Activated naive CD4-positive, alpha-beta T cell treated with anti-CD3 and anti-CD28 coated beads for 36 hours (primary cell): Measurements from ENCODE around the gene SCN8A. TPM values are rescaled to one million over a fixed set of nuclear protein-coding genes. Genes with fewer than 3 reads are reported as not detected.

Experiments used
- CTCF ChIA-PET: fragments of 350-600 bp; sonication (Branson Sonifier 250); formaldehyde crosslinking; loops from one replicate; lab custom pipeline; 2021; ENCODE audit warnings: antibody characterized with exemption; lab: Charles Lee
- DNase-seq: peaks from one replicate; pipeline ENCODE4 v3.0.0-alpha.2; 2020
- H3K27ac Mint-ChIP-seq: one replicate; pipeline ENCODE4 v1.8.0; 2021; ENCODE audit warnings: mild to moderate bottlenecking, mixed read lengths
- H3K27me3 Mint-ChIP-seq: one replicate; pipeline ENCODE4 v1.8.0; 2021; ENCODE audit warnings: low read depth, mixed read lengths
- H3K36me3 Mint-ChIP-seq: one replicate; pipeline ENCODE4 v1.8.0; 2021; ENCODE audit warnings: low read depth, mixed read lengths
- H3K4me1 Mint-ChIP-seq: one replicate; pipeline ENCODE4 v1.8.0; 2021; ENCODE audit warnings: low read depth, mixed read lengths
- H3K4me3 Mint-ChIP-seq: one replicate; pipeline ENCODE4 v1.8.0; 2021; ENCODE audit warnings: mild to moderate bottlenecking, moderate library complexity, mixed read lengths
- H3K9me3 Mint-ChIP-seq: one replicate; pipeline ENCODE4 v1.8.0; 2021; ENCODE audit warnings: mixed read lengths
- intact Hi-C: fragments of 100-400 bp; cut with micrococcal nuclease; formaldehyde crosslinking; loops from one replicate; pipeline ENCODE4 v1.15.1; 2023
- total RNA-seq, 2 experiments: library from RNA; stranded (reverse); gene quantifications; one replicate each; pipeline ENCODE4 v1.2.3, GENCODE V29; 2021

Gene SCN8A
- total RNA-seq, 2 experiments from 2014 or later: 0.42 to 0.50 TPM

DNA sequence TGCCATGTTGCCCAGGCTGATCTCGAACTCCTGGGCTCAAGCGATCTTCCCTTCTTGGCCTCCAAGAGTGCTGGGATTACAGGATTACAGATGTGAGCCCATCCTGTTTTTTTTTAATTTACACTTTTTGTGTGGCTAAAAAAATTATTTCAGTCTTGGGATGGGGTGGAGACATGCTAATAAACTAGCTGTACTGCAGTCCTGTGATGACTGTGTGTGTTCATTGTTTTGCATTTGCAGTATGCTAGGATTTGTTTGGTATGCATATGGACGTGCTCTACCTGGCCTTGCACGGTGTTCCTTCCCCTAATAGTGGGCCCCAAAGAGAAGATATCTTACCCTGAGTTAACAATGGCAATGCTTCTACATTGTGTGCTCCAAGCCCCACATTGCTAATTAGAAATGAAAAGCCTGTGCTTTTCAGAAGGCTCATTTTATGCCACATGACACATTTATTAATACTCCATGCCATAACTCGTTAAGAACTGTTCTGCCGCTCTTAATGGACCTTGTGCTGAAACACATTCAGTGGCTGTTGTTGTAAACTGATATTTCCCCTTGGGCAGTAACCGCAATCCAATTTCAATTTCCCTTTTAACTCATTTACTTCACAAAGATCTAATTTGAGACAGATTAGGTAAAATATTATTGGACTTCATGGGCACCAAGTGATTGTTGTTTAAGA lies 86.4 kb downstream of the SCN8A start:
- H3K4me1 Mint-ChIP-seq: no peaks in the 10 kb centered on the region
- H3K27me3 Mint-ChIP-seq: no peaks in the 10 kb centered on the region
- no peaks in the 10 kb centered on the region for H3K36me3 Mint-ChIP-seq
- no peak overlapping the region for H3K4me3 Mint-ChIP-seq
- no peak for DNase-seq
- no peak overlapping the region for H3K27ac Mint-ChIP-seq
- CTCF ChIA-PET: interaction anchor here (0.5 to 2.5 kb wide), 4 partner anchors 10 to 256 kb away, joined by 3 to 11 read pairs (median 3); no protein-coding TSS in a partner anchor
- intact Hi-C loops: loop anchor here (10.0 kb wide), 1 partner anchor 197 kb away; no protein-coding TSS in a partner anchor
- no peaks in the 10 kb centered on the region for H3K9me3 Mint-ChIP-seq

DNA sequence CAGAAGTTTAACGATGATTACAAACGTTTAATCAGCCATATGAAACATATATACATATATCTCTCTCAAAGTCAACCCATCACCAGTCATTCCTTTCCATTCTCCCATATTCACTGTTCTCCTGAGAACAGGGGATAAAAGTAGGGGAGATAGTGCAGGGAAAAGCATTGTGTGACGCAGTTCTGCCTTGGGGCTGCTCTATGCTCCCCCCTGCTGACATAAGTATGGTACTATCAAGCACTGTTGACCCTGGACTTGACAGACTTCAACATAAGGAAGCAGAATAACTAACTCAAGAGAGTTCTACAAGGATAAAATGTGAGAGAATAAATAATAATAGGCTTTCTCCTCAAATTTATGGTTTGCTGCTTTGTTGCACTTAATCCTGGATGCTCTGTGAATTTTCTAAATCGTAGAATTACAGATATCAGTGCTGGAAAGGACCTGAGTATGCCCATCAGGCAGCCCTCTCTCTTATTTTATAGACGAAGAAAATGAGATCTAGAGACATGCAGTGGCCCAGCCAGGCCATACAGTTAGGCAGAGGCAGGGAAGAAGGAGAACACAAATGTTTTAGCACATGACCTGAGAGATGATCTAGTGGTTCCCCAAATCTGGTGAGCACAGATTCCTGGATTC lies 87.2 kb downstream of the SCN8A start:
- H3K4me1 Mint-ChIP-seq: no peaks in the 10 kb centered on the region
- no peak overlapping the region for H3K4me3 Mint-ChIP-seq
- peak; percentile 30 for DNase-seq
- CTCF ChIA-PET: interaction anchor here (1.3 to 2.5 kb wide), 7 partner anchors 9 to 259 kb away, joined by 3 to 11 read pairs (median 5); no protein-coding TSS in a partner anchor
- intact Hi-C loops: loop anchor here (1.0 to 10.0 kb wide), 2 partner anchors 197 to 257 kb away; no protein-coding TSS in a partner anchor
- H3K36me3 Mint-ChIP-seq: no peaks in the 10 kb centered on the region
- H3K27ac Mint-ChIP-seq: no peak overlapping the region
- H3K27me3 Mint-ChIP-seq: no peaks in the 10 kb centered on the region
- H3K9me3 Mint-ChIP-seq: no peaks in the 10 kb centered on the region

DNA sequence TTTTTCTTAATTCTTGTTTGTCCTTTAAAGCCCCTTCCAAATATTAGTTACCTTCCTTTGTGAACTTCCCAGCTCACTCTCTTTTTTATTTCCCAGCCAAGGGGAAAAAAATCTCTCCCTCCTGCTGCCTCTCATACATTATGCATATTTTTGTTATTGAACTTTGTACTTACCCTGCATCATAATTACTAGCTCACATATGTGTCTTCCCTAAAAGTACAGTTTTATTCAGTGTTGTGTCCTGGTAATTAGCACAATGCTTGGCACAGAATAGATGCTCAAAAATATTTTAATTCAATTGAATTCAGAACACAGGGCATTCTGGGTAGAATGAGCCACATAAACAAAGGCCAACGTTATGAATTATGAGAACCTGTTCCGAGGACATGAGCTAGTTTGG lies 91.9 kb downstream of the SCN8A start:
- Mint-ChIP-seq H3K9me3 (no peaks in the 10 kb centered on the region), H3K27ac (no peak overlapping the region), H3K36me3 (no peaks in the 10 kb centered on the region), H3K4me1 (no peaks in the 10 kb centered on the region), H3K4me3 (no peak overlapping the region), H3K27me3 (no peaks in the 10 kb centered on the region)
- intact Hi-C loops: no loop called here
- CTCF ChIA-PET: no interaction called here
- DNase-seq: no peak

DNA sequence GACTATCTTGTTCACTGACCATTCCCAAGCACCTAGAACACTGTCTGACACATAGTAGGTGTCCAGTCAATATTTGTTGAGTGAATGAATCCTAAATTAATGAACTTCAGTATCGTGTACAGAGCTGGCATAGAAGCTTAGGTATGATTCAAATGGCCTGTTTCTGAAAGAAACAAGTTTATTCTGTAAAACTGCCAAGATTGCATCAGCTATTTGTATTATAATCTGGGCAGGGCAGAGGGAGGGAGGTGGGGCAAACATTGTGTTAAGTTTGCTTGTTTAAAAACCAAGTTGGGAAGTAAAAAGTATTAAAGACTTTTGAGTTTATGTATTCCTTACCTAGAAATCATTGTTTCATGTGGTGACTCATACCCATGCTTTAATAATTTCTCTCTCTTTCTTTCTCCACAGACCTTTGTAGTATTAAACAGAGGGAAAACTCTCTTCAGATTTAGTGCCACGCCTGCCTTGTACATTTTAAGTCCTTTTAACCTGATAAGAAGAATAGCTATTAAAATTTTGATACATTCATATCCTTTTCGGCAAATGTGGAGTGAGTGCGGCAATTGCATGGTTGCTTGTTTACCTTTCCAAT lies 92.8 kb downstream of the SCN8A start:
- intact Hi-C loops: no loop called here
- Mint-ChIP-seq H3K27me3 (no peaks in the 10 kb centered on the region), H3K9me3 (no peaks in the 10 kb centered on the region), H3K4me1 (no peaks in the 10 kb centered on the region), H3K36me3 (no peaks in the 10 kb centered on the region), H3K4me3 (no peak overlapping the region), H3K27ac (no peak overlapping the region)
- DNase-seq: no peak
- CTCF ChIA-PET: interaction anchor here (1.2 kb wide), 1 partner anchor 44 kb away, joined by 3 read pairs; no protein-coding TSS in a partner anchor

DNA sequence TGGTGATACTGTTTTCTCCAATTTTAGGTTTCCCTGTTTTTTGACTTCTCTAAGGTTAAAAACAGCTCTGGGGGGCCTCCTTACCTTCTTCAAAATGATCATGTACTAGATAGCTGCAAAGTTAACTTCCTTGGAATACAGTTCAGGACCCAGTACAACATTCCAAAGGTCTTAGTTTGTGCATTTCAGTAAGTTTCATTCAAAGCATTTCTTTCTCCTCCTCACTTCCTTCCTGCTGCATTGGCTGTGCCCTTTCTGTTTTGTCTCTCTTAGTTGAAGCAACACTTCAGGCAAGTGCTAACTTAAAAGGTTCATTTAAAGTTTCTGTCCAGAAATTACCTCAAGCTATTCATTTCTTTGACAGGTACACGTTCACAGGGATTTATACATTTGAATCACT lies 95.7 kb downstream of the SCN8A start:
- Mint-ChIP-seq H3K4me1 (no peaks in the 10 kb centered on the region), H3K27ac (no peak overlapping the region), H3K9me3 (no peaks in the 10 kb centered on the region), H3K4me3 (no peak overlapping the region), H3K27me3 (no peaks in the 10 kb centered on the region), H3K36me3 (no peaks in the 10 kb centered on the region)
- CTCF ChIA-PET: interaction anchor here (0.5 to 1.1 kb wide), 2 partner anchors 10 to 291 kb away, joined by 3 read pairs; no protein-coding TSS in a partner anchor
- no peak for DNase-seq
- intact Hi-C loops: no loop called here

DNA sequence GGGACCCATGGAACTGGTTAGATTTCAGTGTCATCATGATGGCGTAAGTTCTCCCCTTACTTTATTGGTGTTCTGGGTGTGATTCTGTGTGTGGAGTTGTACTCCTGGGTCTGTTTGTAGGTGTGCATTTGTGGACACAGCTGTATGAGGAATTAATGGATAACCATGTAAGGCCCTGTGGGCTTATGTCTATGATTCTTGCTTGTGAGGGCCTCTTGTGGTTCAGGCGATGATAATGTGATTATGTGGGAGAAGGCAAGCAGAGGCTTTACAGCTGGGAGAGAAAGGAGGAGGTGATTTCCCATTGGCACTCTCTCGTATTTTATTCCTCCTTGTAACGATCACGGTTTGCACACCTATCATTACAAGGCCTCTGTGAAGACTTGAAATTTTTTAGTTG lies 96.1 kb downstream of the SCN8A start:
- no peak overlapping the region for H3K4me3 Mint-ChIP-seq
- H3K4me1 Mint-ChIP-seq: no peaks in the 10 kb centered on the region
- no peaks in the 10 kb centered on the region for H3K36me3 Mint-ChIP-seq
- H3K9me3 Mint-ChIP-seq: no peaks in the 10 kb centered on the region
- CTCF ChIA-PET: interaction anchor here (0.5 to 1.1 kb wide), 2 partner anchors 10 to 290 kb away, joined by 3 read pairs; no protein-coding TSS in a partner anchor
- H3K27ac Mint-ChIP-seq: no peak overlapping the region
- no peaks in the 10 kb centered on the region for H3K27me3 Mint-ChIP-seq
- intact Hi-C loops: no loop called here
- DNase-seq: no peak

DNA sequence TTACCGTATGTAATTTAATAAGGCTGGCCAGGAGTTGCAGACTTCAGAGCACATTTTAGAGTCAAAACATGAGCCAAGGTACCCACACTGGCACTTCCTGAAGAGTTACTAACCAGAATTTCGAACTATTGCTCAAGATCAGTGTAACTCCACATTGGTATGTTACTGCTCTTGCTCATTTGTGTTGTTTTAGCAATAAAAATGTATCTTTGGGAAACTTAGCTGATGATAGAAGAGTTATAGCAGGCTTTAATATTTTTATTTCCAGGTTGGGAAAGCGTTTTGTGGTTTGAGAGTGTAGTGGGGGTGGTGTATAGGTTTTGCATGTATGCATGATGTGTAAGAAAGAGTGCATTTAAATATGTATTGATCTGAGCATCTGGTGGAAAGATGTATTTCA lies 96.6 kb downstream of the SCN8A start:
- CTCF ChIA-PET: interaction anchor here (1.1 kb wide), 1 partner anchor 11 kb away, joined by 3 read pairs; no protein-coding TSS in a partner anchor
- Mint-ChIP-seq H3K36me3 (no peaks in the 10 kb centered on the region), H3K9me3 (no peaks in the 10 kb centered on the region), H3K4me1 (no peaks in the 10 kb centered on the region), H3K27ac (no peak overlapping the region), H3K4me3 (no peak overlapping the region), H3K27me3 (no peaks in the 10 kb centered on the region)
- DNase-seq: no peak
- intact Hi-C loops: no loop called here

DNA sequence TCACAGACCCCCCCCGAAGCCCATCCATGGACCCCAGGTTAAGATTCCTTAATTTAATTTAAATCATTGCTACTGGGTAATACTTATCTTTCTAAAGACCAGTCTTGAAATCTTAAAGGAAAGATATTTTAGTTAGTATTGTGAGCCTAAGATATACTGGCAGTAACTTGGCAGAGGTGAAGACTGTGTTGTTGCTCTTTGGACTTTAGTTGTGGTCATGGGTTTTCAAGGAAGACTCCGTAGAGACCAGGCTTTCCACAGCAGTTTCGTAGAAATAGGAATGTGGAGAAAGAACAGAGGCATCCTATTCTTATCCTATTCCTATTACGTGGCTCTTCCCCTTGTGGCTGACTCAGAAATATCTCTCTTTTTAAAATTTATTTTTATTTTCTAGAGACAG lies 99.0 kb downstream of the SCN8A start:
- H3K4me3 Mint-ChIP-seq: no peak overlapping the region
- intact Hi-C loops: no loop called here
- DNase-seq: no peak
- CTCF ChIA-PET: no interaction called here
- H3K27ac Mint-ChIP-seq: no peak overlapping the region
- no peaks in the 10 kb centered on the region for H3K27me3 Mint-ChIP-seq
- H3K9me3 Mint-ChIP-seq: no peaks in the 10 kb centered on the region
- no peaks in the 10 kb centered on the region for H3K4me1 Mint-ChIP-seq
- H3K36me3 Mint-ChIP-seq: no peaks in the 10 kb centered on the region

DNA sequence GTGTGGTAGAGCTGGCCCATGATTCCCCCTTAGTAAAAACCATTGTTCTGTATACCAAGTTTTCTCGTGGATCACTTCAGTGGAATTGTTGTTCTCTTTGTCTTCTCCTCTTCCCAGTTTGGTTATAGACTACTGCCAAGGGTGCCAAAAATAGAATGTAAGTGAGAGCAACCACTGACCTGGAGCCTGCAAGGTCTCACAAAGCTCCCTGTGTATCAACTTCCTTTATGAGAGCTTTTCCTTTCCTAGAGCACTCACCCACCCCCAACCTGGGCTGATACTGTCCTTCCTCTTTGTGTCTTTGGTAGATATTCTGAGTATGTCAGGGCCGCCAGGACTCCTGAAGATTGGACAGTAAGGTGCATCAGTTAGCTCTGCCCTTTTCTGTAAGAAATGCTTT lies 101.0 kb downstream of the SCN8A start:
- no peaks in the 10 kb centered on the region for H3K27me3 Mint-ChIP-seq
- H3K9me3 Mint-ChIP-seq: no peaks in the 10 kb centered on the region
- no peaks in the 10 kb centered on the region for H3K36me3 Mint-ChIP-seq
- CTCF ChIA-PET: interaction anchor here (0.8 kb wide), 1 partner anchor 13 kb away, joined by 3 read pairs; no protein-coding TSS in a partner anchor
- no peaks in the 10 kb centered on the region for H3K4me1 Mint-ChIP-seq
- DNase-seq: no peak
- no peak overlapping the region for H3K4me3 Mint-ChIP-seq
- intact Hi-C loops: no loop called here
- H3K27ac Mint-ChIP-seq: no peak overlapping the region

DNA sequence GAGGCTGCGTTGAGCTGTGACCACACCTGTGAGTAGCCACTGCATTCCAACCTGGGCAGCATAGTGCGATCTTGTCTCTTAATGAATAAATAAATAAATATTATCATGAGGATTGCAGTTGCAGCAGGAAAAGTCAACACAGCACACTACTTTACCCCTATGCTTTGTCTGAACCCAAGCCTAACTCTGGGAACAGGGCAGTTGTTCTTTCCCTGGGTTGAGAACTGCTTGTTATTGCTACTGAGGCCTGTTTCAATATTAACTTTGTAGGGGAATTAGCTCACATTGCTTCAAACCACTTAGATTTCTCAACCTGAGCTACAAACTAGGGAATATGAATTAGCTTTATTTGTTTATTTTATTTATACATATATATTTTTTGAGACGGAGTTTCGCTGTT lies 102.5 kb downstream of the SCN8A start:
- Mint-ChIP-seq H3K9me3 (no peaks in the 10 kb centered on the region), H3K27me3 (no peaks in the 10 kb centered on the region), H3K4me1 (no peaks in the 10 kb centered on the region), H3K4me3 (no peak overlapping the region), H3K27ac (no peak overlapping the region), H3K36me3 (no peaks in the 10 kb centered on the region)
- CTCF ChIA-PET: interaction anchor here (0.9 kb wide), 1 partner anchor 273 kb away, joined by 3 read pairs; no protein-coding TSS in a partner anchor
- no peak for DNase-seq
- intact Hi-C loops: no loop called here

DNA sequence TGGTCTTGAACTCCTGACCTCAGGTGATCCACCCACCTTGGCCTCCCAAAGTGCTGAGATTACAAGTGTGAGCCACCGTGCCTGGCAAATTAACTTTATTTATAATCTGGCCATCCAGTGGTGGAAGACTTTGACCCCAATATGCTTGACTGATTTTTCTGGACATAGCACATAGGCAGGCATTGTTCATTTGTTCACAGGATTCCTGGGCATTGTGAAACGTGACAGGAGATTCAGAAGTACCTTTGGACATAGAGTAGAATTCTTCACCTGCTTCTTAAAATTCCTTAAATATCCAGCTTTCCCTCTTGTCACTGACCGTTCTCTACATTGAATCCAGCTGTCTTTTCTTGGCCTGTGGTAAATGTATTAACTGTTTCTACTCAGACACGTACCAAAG lies 103.1 kb downstream of the SCN8A start:
- Mint-ChIP-seq H3K36me3 (no peaks in the 10 kb centered on the region), H3K27me3 (peaks cover 3% of the 10 kb centered on the region), H3K4me1 (no peaks in the 10 kb centered on the region), H3K9me3 (no peaks in the 10 kb centered on the region), H3K4me3 (no peak overlapping the region), H3K27ac (no peak overlapping the region)
- DNase-seq: no peak
- CTCF ChIA-PET: interaction anchor here (0.9 kb wide), 1 partner anchor 273 kb away, joined by 3 read pairs; no protein-coding TSS in a partner anchor
- intact Hi-C loops: no loop called here

DNA sequence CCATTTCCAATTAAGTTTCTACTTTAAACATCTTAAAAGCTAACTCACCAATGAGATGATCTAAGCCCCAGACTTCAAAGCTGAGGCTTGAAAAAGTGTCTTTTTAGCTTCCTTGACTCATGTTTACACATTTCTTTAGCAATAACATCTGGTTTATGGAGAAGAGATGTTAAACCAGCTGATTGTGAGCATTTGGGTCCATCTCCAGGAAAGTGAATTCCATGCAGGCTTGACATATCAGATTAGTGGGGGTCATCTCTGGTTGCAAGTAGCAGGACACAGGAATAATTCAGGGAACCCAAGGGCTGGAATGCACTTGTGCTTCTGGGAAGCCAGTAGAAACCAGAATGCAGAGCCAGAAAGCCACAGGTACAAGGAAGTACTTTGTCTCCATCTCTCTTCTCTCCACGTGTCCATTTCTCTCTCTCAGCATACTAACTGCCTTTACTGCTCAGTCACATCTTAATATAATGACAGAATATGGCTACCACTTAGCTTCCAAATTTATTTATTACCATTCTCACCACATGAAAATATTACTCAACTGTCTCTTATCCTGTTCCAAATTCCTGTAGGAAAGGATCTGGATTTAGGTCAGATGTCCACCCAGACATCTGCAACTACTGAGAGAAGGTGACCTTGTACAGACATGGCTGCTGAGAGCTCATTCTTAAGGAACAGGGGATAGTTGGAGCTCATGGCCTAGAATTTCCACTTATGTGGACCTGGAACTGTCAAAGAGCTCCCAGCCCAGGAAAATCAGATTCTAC lies 104.4 kb downstream of the SCN8A start:
- H3K4me1 Mint-ChIP-seq: no peaks in the 10 kb centered on the region
- H3K36me3 Mint-ChIP-seq: no peaks in the 10 kb centered on the region
- DNase-seq: no peak
- H3K27ac Mint-ChIP-seq: no peak overlapping the region
- peaks cover 3% of the 10 kb centered on the region for H3K27me3 Mint-ChIP-seq
- CTCF ChIA-PET: interaction anchor here (1.5 kb wide), 1 partner anchor 128 kb away, joined by 3 read pairs; no protein-coding TSS in a partner anchor
- H3K9me3 Mint-ChIP-seq: no peaks in the 10 kb centered on the region
- H3K4me3 Mint-ChIP-seq: no peak overlapping the region
- intact Hi-C loops: no loop called here
